Nephron progenitor cell (in vitro differentiated cells): ENCODE measurements around the gene GTF2F2.

Experiments
- DNase-seq: peaks from one replicate; pipeline ENCODE4 v3.0.0; 2021
- H3K27ac Mint-ChIP-seq: 2 replicates; pipeline ENCODE4 v1.8.0; 2021; ENCODE audit warnings: mild to moderate bottlenecking, moderate library complexity, mixed read lengths
- H3K27me3 Mint-ChIP-seq: 2 replicates; pipeline ENCODE4 v1.8.0; 2021; ENCODE audit warnings: mild to moderate bottlenecking, low read depth, mixed read lengths; ENCODE audit not compliant: poor library complexity
- H3K36me3 Mint-ChIP-seq: 2 replicates; pipeline ENCODE4 v1.8.0; 2021; ENCODE audit warnings: low read depth, mixed read lengths
- H3K4me1 Mint-ChIP-seq: 2 replicates; pipeline ENCODE4 v1.8.0; 2021; ENCODE audit warnings: mixed read lengths
- H3K4me3 Mint-ChIP-seq: 2 replicates; pipeline ENCODE4 v1.8.0; 2021; ENCODE audit warnings: mild to moderate bottlenecking, moderate library complexity, mixed read lengths
- H3K9me3 Mint-ChIP-seq: 2 replicates; pipeline ENCODE4 v1.8.0; 2021; ENCODE audit warnings: mild to moderate bottlenecking, moderate library complexity, mixed read lengths
- TF ChIP-seq, protein P1 (sequence below): fragments of 200-600 bp; sonication (generic); IDR thresholded peaks from 2 replicates; pipeline ENCODE4 v1.5.0; 2021; ENCODE audit warnings: antibody characterized with exemption

The GTF2F2 gene

DNA sequence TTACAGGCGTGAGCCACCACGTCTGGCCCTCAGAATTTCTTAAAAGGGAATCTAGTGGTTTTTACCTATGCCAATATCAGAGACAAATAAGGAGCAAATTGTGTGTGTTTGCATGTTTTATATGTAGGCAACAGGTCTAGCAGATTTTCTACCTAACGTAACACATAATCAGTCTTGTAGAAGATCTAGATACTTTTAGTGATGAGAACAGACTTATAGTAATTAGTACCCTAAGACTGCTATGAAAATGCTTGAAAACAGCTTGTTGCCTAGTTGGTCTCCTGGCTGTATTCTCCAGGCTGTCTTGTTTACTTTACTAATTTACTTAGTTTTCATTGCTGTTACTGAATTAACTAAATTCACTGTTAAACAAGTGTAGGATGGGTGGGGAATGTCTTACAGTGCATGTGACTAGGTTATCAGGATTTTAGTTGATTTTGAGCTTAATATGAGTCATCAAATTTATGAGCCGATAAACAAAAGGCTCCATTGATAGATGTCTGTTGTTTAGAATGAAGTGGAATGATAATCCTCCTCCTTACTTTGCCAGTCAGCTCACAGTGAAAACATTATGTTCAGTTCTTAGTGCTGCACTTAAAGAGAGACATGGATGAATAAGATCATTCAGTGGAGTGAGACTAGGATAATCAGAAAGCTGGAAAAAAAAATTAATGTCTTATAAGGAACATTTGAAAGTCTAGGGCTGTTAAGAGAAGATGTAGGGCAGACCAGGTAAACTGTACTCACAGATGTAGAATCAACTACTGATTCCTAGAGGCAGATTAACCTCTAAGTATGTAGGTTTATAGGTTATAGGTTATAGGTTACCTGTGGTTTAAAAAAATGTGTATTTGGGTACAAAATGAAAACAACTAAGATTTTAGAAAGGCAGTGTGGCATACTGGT lies 22.4 kb downstream of the GTF2F2 start:
- DNase-seq = no peak
- Mint-ChIP-seq H3K27ac (peak overlapping the region; percentile 68), H3K4me1 (peaks cover 10% of the 10 kb centered on the region), H3K27me3 (no peaks in the 10 kb centered on the region), H3K9me3 (no peaks in the 10 kb centered on the region), H3K4me3 (no peak overlapping the region), H3K36me3 (peaks cover 25% of the 10 kb centered on the region)
- TF ChIP-seq, protein P1, sequence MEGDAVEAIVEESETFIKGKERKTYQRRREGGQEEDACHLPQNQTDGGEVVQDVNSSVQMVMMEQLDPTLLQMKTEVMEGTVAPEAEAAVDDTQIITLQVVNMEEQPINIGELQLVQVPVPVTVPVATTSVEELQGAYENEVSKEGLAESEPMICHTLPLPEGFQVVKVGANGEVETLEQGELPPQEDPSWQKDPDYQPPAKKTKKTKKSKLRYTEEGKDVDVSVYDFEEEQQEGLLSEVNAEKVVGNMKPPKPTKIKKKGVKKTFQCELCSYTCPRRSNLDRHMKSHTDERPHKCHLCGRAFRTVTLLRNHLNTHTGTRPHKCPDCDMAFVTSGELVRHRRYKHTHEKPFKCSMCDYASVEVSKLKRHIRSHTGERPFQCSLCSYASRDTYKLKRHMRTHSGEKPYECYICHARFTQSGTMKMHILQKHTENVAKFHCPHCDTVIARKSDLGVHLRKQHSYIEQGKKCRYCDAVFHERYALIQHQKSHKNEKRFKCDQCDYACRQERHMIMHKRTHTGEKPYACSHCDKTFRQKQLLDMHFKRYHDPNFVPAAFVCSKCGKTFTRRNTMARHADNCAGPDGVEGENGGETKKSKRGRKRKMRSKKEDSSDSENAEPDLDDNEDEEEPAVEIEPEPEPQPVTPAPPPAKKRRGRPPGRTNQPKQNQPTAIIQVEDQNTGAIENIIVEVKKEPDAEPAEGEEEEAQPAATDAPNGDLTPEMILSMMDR = no peak

DNA sequence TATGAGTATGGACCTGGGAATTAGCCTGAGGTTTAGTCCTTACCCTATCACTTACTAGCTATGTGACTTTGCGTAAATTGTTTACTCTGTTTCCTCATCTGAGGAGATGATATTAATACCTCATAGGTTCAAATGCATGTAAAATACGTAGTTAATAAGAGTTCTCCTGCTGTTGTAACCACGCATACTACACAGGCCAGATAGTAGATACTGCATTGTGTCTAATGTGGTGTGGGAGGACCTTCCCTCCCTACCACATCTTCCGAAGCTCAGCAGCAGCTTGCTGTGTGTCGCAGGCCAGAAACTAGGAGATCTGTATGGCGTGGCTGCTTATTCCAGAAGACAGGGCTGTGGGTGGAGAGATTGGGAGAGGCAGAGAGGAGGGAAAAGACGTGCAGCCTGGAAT lies 23.0 kb downstream of the GTF2F2 start:
- Mint-ChIP-seq H3K4me3 (no peak overlapping the region), H3K9me3 (no peaks in the 10 kb centered on the region), H3K27me3 (no peaks in the 10 kb centered on the region), H3K27ac (peak overlapping the region; percentile 17), H3K36me3 (peaks cover 19% of the 10 kb centered on the region), H3K4me1 (peaks cover 10% of the 10 kb centered on the region)
- no peak for DNase-seq
- TF ChIP-seq, protein P1 = no peak

DNA sequence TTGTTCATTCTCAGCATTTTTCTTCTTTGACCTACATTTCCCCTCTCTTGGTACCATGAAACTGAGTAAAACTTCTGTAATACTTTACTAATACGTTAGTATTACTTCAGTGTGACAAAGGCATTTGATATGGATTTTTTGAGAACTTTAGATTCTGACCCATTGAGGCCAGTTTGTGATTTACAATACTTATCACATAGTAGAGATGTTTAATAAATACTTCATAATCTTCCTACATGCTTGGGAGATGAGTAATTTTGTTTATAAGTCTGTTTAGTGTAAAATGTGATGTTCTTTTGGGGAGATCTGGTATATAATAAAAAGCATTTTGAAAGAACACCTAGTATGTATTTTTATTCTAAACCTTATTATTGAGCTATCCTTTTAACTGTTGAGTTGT lies 29.7 kb downstream of the GTF2F2 start:
- TF ChIP-seq, protein P1 = no peak

DNA sequence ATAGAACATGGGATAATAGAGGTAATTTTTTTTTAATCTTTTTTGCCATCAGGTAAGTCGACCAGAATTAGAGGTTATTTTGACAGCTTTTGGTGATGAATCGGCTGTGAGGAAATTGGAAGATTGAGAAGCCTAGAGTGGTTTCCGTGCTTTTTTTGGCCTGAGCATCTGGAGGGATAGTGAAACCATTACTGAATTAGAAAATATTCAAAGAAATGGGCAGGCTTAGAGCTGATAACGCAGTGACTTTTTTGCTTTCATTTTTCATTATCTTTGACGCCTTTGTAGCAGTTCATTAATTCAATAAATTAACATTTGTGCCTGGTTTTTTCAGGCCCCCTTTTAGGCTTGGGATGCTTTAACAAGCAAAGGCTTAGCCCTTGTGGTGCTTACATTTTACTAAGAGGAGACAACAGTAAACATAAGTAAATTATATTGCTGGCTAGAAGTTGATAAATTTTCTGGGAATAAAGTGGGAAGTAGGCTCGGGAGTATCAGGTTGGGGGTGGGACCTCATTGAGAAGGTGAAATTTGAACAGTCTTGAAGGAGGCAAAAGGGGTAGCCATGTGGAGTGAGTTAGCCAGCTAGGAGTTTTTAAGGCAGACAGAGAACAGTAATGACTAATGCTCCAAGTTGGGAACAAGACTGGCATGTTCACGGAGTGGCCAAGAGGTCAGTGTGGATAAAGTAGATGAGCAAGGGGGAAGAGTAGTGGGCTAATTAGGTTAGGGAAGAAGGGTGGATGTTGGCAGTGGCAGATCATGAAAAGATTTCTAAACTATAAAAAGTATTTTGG lies 36.5 kb downstream of the GTF2F2 start:
- Mint-ChIP-seq H3K4me1 (no peaks in the 10 kb centered on the region), H3K9me3 (no peaks in the 10 kb centered on the region), H3K27ac (peak overlapping the region; percentile 36), H3K27me3 (no peaks in the 10 kb centered on the region), H3K36me3 (peaks cover 64% of the 10 kb centered on the region), H3K4me3 (no peak overlapping the region)
- DNase-seq = no peak
- TF ChIP-seq, protein P1 = no peak

More for the DNA sequence above, 29.7 kb downstream of the GTF2F2 start:
- Mint-ChIP-seq H3K9me3 (no peaks in the 10 kb centered on the region), H3K4me3 (no peak overlapping the region), H3K27me3 (no peaks in the 10 kb centered on the region), H3K27ac (no peak overlapping the region), H3K4me1 (no peaks in the 10 kb centered on the region), H3K36me3 (peaks cover 30% of the 10 kb centered on the region)
- no peak for DNase-seq

DNA sequence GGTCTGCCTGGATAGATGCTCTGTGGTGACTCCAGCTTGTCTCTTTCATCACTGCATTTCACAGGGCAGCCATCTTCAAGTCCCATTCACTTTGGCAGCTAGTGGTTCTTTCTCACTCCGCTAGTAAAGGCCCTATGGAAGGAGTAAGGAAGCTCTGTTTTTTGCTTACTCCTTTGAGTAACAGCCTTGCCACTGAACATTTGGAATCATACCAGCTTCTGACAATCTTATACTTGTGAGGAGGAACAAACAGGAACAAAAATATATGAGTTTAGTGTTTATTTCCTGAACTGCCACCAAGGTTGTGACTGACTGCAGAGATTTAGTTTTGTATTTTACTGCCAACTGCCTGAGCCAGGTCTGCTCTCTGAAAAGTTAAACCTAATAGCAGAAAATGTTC lies 41.9 kb downstream of the GTF2F2 start:
- DNase-seq = no peak
- H3K9me3 Mint-ChIP-seq = no peaks in the 10 kb centered on the region
- peaks cover 55% of the 10 kb centered on the region for H3K36me3 Mint-ChIP-seq
- peak overlapping the region; percentile 29 for H3K27ac Mint-ChIP-seq
- no peaks in the 10 kb centered on the region for H3K27me3 Mint-ChIP-seq
- no peak overlapping the region for H3K4me3 Mint-ChIP-seq
- no peaks in the 10 kb centered on the region for H3K4me1 Mint-ChIP-seq
- TF ChIP-seq, protein P1 = no peak
